ENCODE results near the gene HIGD1C.
"Not testable (repeated sequence)": the region's sequence is repeated elsewhere in the genome, so short reads cannot be mapped to it uniquely, and the experiment has no call there.

The HIGD1C gene

GRCh38 chr12:50934371-50934851 lies 17.9 kb upstream of the HIGD1C start:
- no peak for DNase-seq

GRCh38 chr12:50934981-50935807 lies 17.1 kb upstream of the HIGD1C start:
- DNase-seq: no peak

GRCh38 chr12:50936821-50937530 lies 15.4 kb upstream of the HIGD1C start:
- no peak for DNase-seq

- no peak for DNase-seq
Measured at GRCh38 chr12:50937653-50938052, 14.7 kb upstream of the HIGD1C start.

- DNase-seq: no peak
Measured at GRCh38 chr12:50947933-50948626, 4.3 kb upstream of the HIGD1C start.

GRCh38 chr12:50948798-50949197 lies 3.5 kb upstream of the HIGD1C start:
- no peak for DNase-seq

GRCh38 chr12:50949801-50950302 lies 2.5 kb upstream of the HIGD1C start:
- no peak for DNase-seq

- DNase-seq: no peak
Measured at GRCh38 chr12:50951112-50951511, 1.2 kb upstream of the HIGD1C start.

GRCh38 chr12:50953047-50953446 lies 703 bp downstream of the HIGD1C start:
- DNase-seq: peak in 1 of 2 experiments; percentile 16

- DNase-seq: not testable (repeated sequence)
Measured at GRCh38 chr12:50954789-50955188, 2.4 kb downstream of the HIGD1C start.

- no peak for DNase-seq
Measured at GRCh38 chr12:50955288-50955687, 2.9 kb downstream of the HIGD1C start.

GRCh38 chr12:50955697-50956096 lies 3.4 kb downstream of the HIGD1C start:
- DNase-seq: no peak

GRCh38 chr12:50960130-50960529 lies 7.8 kb downstream of the HIGD1C start:
- no peak for DNase-seq

GRCh38 chr12:50961708-50962107 lies 9.4 kb downstream of the HIGD1C start:
- no peak for DNase-seq

GRCh38 chr12:50964432-50964831 lies 12.1 kb downstream of the HIGD1C start:
- DNase-seq: no peak

- DNase-seq: no peak
Measured at GRCh38 chr12:50971946-50972345, 19.6 kb downstream of the HIGD1C start.

- no peak for DNase-seq
Measured at GRCh38 chr12:50979369-50980052, 27.2 kb downstream of the HIGD1C start.

- no peak for DNase-seq
Measured at GRCh38 chr12:50980545-50980944, 28.2 kb downstream of the HIGD1C start.

- DNase-seq: no peak
Measured at GRCh38 chr12:50981319-50982239, 29.2 kb downstream of the HIGD1C start.

- DNase-seq: no peak
Measured at GRCh38 chr12:50984586-50985298, 32.4 kb downstream of the HIGD1C start.

GRCh38 chr12:50985322-50985721 lies 33.0 kb downstream of the HIGD1C start:
- DNase-seq: no peak
